Prostate gland (tissue), 2 donors: ENCODE results near the gene ASB6.

ENCODE experiments used
- POLR2A ChIP-seq: fragments of 450-650 bp; IDR thresholded peaks from one replicate; pipeline ENCODE4 v1.6.1; 2016; ENCODE audit warnings: antibody characterized with exemption, mild to moderate bottlenecking
- TF ChIP-seq, protein P1 (sequence below), 4 experiments: fragments of 200-600 bp in 2 of 4; fragments of 450-650 bp in 2 of 4; sonication (generic) in 2 of 4; IDR thresholded peaks; 1 replicate in 3 of 4; 2 replicates in 1 of 4; pipeline ENCODE4 v1.5.1; 2016 to 2019; ENCODE audit warnings: antibody characterized with exemption in 4 of 4, mild to moderate bottlenecking in 2 of 4, moderate library complexity in 2 of 4

DNA sequence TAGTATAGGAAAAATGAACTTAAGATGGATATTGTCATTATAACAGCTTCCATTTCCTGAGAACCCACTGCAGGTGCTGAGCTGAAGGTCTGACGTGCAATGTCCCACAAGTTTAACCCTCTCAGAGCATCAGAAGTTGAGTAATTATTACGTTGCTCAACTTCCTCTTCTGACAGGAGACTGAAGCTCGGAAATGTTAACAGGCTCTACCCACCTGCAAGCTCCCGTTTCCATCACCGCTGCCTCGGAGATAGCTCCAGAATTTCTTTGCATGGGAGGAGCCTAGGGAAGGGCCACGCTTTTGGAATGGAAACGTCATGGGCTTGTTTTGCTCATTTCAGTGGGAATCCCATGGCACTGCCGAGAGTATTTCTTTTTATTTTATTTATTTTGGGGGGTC is 17.0 kb downstream of the ASB6 start:
- TF ChIP-seq, protein P1, sequence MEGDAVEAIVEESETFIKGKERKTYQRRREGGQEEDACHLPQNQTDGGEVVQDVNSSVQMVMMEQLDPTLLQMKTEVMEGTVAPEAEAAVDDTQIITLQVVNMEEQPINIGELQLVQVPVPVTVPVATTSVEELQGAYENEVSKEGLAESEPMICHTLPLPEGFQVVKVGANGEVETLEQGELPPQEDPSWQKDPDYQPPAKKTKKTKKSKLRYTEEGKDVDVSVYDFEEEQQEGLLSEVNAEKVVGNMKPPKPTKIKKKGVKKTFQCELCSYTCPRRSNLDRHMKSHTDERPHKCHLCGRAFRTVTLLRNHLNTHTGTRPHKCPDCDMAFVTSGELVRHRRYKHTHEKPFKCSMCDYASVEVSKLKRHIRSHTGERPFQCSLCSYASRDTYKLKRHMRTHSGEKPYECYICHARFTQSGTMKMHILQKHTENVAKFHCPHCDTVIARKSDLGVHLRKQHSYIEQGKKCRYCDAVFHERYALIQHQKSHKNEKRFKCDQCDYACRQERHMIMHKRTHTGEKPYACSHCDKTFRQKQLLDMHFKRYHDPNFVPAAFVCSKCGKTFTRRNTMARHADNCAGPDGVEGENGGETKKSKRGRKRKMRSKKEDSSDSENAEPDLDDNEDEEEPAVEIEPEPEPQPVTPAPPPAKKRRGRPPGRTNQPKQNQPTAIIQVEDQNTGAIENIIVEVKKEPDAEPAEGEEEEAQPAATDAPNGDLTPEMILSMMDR (IDR thresholded peaks at IDR 0.05), result no peak
- no peak for TF ChIP-seq POLR2A
